Activated T-cell treated with anti-CD3 and anti-CD28 coated beads for 4 hours (primary cell): ENCODE measurements around the gene GDPD4.

Experiments
- DNase-seq: peaks from one replicate; pipeline ENCODE4 v3.0.0-alpha.2; 2020

The GDPD4 gene

GRCh38 chr11:77170107-77170506 lies 131.4 kb downstream of the GDPD4 start:
- DNase-seq, result no peak

DNA sequence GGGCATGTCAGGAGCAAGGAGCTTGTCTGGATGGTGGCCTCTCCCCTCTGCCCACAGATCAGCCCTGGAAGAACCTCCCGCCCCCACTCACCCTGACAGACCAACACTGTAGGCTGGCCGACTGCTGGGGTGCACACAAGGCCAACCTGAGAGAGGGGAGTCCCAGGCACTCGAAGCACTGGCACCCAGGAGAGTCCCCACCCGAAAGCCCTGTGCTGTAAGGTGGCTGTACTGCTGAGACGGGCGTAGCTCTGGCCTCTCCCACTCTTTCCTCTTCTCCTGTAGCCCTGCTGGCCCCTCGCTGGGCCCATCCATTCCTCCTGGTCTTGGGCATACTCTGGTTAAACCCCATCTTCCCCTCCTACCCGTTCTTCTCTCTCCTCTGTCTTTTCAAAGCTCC lies 133.7 kb downstream of the GDPD4 start:
- DNase-seq, result no peak

- no peak for DNase-seq
These were observed 134.3 kb downstream of the GDPD4 start for GRCh38 chr11:77167111-77167626.
